H1 (cell line): ENCODE data around the gene TSPEAR. TPM values are rescaled to one million over a fixed set of nuclear protein-coding genes. Genes with fewer than 3 reads are reported as not detected.

Experiments used
- BACH1 ChIP-seq: IDR thresholded peaks from 2 replicates; pipeline ENCODE4 v1.6.1; 2012; ENCODE audit warnings: low read length, improper control_type of control experiment
- CHD1 ChIP-seq: IDR thresholded peaks from 2 replicates; pipeline ENCODE4 v1.6.1; 2012; ENCODE audit warnings: low read depth, low read length, improper control_type of control experiment
- EGR1 ChIP-seq: IDR thresholded peaks from 2 replicates; pipeline ENCODE4 v1.6.1; 2011; ENCODE audit warnings: low read depth, low read length, borderline replicate concordance
- MAFK ChIP-seq: IDR thresholded peaks from 2 replicates; pipeline ENCODE4 v1.6.1; 2012; ENCODE audit warnings: low read depth, mild to moderate bottlenecking, improper control_type of control experiment, low read length
- PHF8 ChIP-seq: fragments of 200-600 bp; sonication (generic); conservative IDR thresholded peaks from 2 replicates; pipeline ENCODE4 v1.7.1; 2012; ENCODE audit warnings: low read depth, mild to moderate bottlenecking, inconsistent platforms, low read length, moderate library complexity
- RXRA ChIP-seq: IDR thresholded peaks from 2 replicates; pipeline ENCODE4 v1.6.1; 2011; ENCODE audit warnings: low read depth, mild to moderate bottlenecking, low read length, moderate library complexity; ENCODE audit not compliant: insufficient read depth
- SRF ChIP-seq: IDR thresholded peaks from 2 replicates; pipeline ENCODE4 v1.6.1; 2011; ENCODE audit warnings: mild to moderate bottlenecking, low read depth, low read length, moderate library complexity
- polyA plus RNA-seq, 7 experiments: library from polyadenylated mRNA; depleted of rRNA in 3 of 7; stranded (reverse) in 5 of 7; unstranded in 2 of 7; fragments of >200 nt in 5 of 7; fragments of 200-250 nt in 2 of 7; gene quantifications; 1 replicate in 5 of 7; 2 replicates in 1 of 7; 4 replicates in 1 of 7; pipeline versions ENCODE4 v1.2.1 to v1.2.3, GENCODE V29; 2011 to 2013; ENCODE audit warnings: missing spikeins in 2 of 7, mixed read lengths in 2 of 7
- total RNA-seq: library from RNA; stranded (reverse); fragmentation: NEBNext Ultra II Directional; extraction: Animal tissue kit (Norgen Biotek cat#: 25700); gene quantifications from 2 replicates; pipeline ENCODE4 v1.2.1, GENCODE V29; 2021
- TF ChIP-seq, protein P1 (sequence below): IDR thresholded peaks from 2 replicates; pipeline ENCODE4 v1.6.1; 2012; ENCODE audit warnings: inconsistent platforms

The TSPEAR gene
- total and polyA plus RNA-seq, 2 of the 8 experiments (the other 6 are each of a cell fraction or from before 2014, with no cell fraction given), result 0.58 to 0.89 TPM

DNA sequence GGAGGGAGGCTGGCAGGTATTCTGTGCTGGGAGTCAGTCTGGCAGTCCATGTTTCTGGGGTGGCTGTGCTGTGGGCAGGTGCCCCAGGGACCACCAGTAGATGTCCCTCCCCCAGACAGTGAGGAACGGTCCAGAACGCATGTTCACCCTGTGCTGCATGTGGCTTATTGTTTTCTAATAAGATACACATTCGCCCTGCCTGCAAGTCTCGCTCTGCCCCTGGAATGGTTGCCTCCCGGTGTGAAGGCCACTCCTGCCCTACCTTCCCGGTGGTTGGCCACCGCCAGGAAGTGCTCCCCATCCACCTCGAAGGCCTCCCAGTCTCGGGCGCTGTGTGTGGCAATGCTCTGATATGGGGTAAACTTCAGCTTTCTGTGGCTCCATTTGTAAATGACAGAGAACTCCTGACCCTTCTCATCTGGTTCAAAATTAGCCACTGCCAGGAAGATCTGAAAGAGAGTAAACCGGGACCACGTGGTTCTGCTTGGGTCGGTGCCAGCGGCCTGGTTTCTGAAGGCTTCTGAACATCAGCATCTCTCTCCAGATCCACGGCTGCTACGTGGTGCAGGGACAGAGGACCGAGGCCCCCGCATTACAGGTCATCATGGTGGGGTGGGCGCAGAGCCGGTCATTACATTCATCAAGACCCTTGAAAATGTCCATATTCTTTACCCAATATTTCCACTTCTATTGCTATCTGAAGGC, 185.8 kb downstream of the TSPEAR start (continued):
- TF ChIP-seq CHD1 (no peak), EGR1 (no peak), RXRA (no peak), MAFK (no peak), PHF8 (no peak), BACH1 (no peak), SRF (no peak)
- TF ChIP-seq, protein P1, sequence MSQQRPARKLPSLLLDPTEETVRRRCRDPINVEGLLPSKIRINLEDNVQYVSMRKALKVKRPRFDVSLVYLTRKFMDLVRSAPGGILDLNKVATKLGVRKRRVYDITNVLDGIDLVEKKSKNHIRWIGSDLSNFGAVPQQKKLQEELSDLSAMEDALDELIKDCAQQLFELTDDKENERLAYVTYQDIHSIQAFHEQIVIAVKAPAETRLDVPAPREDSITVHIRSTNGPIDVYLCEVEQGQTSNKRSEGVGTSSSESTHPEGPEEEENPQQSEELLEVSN, result no peak
